PC-3 (cell line): ENCODE measurements around the gene ERP27.

ENCODE experiments used
- CTCF ChIP-seq: fragments of 300-600 bp; sonication (generic); conservative IDR thresholded peaks from 2 replicates; pipeline ENCODE4 v1.5.1; 2017; ENCODE audit warnings: antibody characterized with exemption, low read depth, mild to moderate bottlenecking, low read length
- EZH2phosphoT487 ChIP-seq: fragments of 300-600 bp; sonication (generic); IDR thresholded peaks from 2 replicates; pipeline ENCODE4 v1.6.1; 2018; ENCODE audit warnings: mild to moderate bottlenecking, antibody characterized with exemption, low read length, borderline replicate concordance

DNA sequence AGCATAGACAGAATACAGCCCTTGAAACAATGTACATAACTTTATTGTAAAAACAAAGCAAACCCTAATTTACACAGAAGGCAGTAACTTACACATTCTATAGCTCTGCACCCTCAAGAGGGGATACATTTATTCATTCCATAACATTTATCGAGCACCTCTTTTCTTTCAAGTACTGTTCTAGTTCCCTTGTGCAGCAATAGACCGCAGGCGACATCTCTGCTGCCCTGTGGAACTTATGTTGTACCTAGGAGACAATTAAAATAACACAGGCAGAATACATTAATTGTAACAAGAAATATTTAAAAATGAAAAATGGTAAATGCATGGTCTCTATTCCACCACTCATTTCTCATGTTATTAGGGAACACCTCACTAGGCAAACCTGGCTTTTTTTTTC is 24.5 kb upstream of the ERP27 start:
- no peak for TF ChIP-seq CTCF
- TF ChIP-seq EZH2phosphoT487: no peak
